PFSK-1 (cell line): Measurements from ENCODE around the gene PPIE.

ENCODE experiments used
- FOXP2 ChIP-seq: optimal IDR thresholded peaks from 2 replicates; pipeline ENCODE3; 2011; ENCODE audit warnings: borderline replicate concordance, control low read depth, inconsistent platforms; ENCODE audit not compliant: insufficient read depth; ENCODE audit errors: extremely low read length, extremely low read depth
- POLR2AphosphoS5 ChIP-seq: IDR thresholded peaks from 2 replicates; pipeline ENCODE4 v1.6.1; 2012; ENCODE audit warnings: low read depth, mild to moderate bottlenecking, control low read depth, low read length, moderate library complexity
- SIN3A ChIP-seq: IDR thresholded peaks from 2 replicates; pipeline ENCODE4 v1.6.1; 2012; ENCODE audit warnings: mild to moderate bottlenecking, low read length, moderate library complexity, borderline replicate concordance; ENCODE audit not compliant: insufficient read depth
- TAF1 ChIP-seq: IDR thresholded peaks from 2 replicates; pipeline ENCODE4 v1.6.1; 2012; ENCODE audit warnings: low read length, control low read depth, borderline replicate concordance; ENCODE audit not compliant: insufficient read depth
- TF ChIP-seq, protein P1 (sequence below), 2 experiments: IDR thresholded peaks; 2 replicates each; pipeline versions ENCODE4 v1.6.1 to v1.8.0; 2011 to 2012; ENCODE audit warnings: low read depth in 2 of 2, low read length in 2 of 2, control low read depth in 1 of 2, inconsistent platforms in 1 of 2, mild to moderate bottlenecking in 1 of 2, moderate library complexity in 1 of 2; ENCODE audit not compliant: insufficient read depth in 1 of 2

Gene PPIE

DNA sequence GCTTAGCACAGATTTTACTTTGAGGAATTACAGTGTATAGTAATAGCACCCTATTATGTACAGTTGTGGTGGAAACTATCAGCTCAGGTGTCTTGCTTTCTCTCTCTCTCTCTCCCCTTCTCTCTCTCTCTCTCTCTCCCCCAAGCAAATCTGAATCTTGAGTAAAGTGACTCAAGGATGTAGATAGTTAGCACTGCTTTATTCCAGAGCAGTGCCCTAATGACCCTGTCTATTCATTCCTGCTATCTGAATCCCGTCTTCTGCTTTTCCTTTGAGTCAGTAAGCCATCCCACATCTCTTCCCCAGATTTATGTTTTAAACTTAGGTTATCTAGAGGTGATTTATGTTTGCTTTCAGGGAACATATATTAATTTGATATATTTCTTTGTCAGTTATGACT lies 42.2 kb upstream of the PPIE start:
- no peak for TF ChIP-seq TAF1
- TF ChIP-seq FOXP2 = no peak
- TF ChIP-seq POLR2AphosphoS5 = no peak
- TF ChIP-seq SIN3A = no peak
- TF ChIP-seq, protein P1, sequence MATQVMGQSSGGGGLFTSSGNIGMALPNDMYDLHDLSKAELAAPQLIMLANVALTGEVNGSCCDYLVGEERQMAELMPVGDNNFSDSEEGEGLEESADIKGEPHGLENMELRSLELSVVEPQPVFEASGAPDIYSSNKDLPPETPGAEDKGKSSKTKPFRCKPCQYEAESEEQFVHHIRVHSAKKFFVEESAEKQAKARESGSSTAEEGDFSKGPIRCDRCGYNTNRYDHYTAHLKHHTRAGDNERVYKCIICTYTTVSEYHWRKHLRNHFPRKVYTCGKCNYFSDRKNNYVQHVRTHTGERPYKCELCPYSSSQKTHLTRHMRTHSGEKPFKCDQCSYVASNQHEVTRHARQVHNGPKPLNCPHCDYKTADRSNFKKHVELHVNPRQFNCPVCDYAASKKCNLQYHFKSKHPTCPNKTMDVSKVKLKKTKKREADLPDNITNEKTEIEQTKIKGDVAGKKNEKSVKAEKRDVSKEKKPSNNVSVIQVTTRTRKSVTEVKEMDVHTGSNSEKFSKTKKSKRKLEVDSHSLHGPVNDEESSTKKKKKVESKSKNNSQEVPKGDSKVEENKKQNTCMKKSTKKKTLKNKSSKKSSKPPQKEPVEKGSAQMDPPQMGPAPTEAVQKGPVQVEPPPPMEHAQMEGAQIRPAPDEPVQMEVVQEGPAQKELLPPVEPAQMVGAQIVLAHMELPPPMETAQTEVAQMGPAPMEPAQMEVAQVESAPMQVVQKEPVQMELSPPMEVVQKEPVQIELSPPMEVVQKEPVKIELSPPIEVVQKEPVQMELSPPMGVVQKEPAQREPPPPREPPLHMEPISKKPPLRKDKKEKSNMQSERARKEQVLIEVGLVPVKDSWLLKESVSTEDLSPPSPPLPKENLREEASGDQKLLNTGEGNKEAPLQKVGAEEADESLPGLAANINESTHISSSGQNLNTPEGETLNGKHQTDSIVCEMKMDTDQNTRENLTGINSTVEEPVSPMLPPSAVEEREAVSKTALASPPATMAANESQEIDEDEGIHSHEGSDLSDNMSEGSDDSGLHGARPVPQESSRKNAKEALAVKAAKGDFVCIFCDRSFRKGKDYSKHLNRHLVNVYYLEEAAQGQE (IDR thresholded peaks at IDR 0.05; ENCODE audit: insufficient read depth in 1 of 2, low read depth in 2 of 2, low read length in 2 of 2) = no peak

DNA sequence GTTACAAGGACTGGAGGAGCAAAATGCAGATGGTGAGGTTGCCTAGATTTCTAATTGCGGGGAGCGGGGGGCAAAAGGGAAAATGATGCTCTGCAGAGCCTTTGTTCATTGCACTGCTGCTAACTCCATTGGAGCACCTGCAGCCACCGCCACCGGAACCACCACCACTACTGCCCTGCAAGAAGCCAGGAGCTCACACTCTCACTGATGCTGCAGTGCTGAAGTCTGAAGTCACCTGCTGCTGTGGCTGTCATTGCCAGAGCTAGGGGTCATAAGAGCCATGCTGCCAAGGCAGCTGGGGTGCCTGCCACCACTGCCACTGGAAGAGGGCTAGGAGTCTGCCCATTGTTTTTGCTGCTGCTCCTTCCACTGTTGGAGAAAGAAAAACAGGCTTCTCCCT lies 40.1 kb upstream of the PPIE start:
- TF ChIP-seq POLR2AphosphoS5 (no peak), TAF1 (no peak), FOXP2 (no peak), SIN3A (no peak)
- TF ChIP-seq, protein P1 (IDR thresholded peaks at IDR 0.05; ENCODE audit: insufficient read depth in 1 of 2, low read depth in 2 of 2, low read length in 2 of 2) = no peak

DNA sequence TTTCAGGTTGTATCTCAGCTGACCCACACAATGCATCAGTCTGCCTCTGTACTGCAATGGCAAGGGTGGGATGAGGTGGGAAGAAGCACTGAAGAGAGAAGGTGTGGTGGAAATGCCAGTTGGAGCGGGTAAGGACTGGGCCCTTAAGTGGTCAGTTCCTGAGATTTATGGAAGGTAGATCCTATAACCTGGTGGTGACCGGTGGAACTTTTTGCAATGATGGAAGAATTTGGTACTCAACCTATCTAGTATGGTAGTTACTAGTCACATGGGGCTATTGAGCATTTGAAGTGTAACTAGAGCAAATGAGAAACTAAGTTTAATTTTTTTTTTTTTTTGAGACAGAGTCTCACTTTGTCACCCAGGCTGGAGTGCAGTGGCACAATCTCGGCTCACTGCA lies 39.3 kb upstream of the PPIE start:
- TF ChIP-seq POLR2AphosphoS5 (no peak), FOXP2 (no peak), TAF1 (no peak)
- TF ChIP-seq, protein P1 (IDR thresholded peaks at IDR 0.05; ENCODE audit: insufficient read depth in 1 of 2, low read depth in 2 of 2, low read length in 2 of 2) = no peak

DNA sequence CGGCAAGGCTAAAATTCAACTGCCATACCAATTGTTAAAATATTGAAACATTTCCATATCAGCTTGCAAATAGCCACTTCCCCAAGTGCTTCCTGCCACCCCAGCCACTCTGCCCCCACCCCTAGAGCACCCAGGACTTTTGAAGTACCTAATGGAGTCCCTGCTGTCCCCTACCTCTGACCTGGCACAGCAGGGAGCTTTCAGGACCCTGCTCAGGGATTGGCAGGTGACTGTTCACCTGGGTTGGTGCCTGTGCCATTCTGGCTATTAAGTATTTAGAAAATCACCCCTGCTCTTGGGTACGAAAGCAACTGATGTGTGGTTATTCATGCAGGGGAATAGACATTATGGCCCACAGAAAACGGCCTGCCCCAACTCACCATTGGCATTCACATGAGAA lies 38.3 kb upstream of the PPIE start:
- TF ChIP-seq SIN3A (no peak), TAF1 (no peak), FOXP2 (no peak), POLR2AphosphoS5 (no peak)
- TF ChIP-seq, protein P1 (IDR thresholded peaks at IDR 0.05; ENCODE audit: insufficient read depth in 1 of 2, low read depth in 2 of 2, low read length in 2 of 2) = no peak

DNA sequence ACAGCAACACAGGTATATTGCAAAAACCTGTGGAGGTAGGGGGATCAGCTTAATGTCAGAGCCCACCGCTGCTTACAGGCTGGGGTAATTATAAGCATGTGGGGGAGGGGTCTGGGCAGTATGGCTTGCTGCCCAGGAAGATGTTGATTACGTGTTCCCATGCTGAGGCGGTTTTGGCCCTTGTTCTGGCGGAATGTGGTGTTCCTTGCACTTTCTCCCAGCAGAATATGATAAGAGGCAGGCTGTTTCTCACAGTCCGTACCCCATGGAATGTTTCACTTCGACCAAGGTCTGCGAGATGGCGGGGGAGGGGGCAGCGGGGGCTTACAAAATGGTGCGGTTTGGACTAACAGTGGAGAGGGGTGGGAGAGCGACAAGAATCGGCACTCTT lies 37.6 kb upstream of the PPIE start:
- TF ChIP-seq FOXP2 = no peak
- TF ChIP-seq, protein P1 (IDR thresholded peaks at IDR 0.05; ENCODE audit: insufficient read depth in 1 of 2, low read depth in 2 of 2, low read length in 2 of 2) = no peak
- TF ChIP-seq POLR2AphosphoS5 = no peak
- TF ChIP-seq TAF1 = no peak
- TF ChIP-seq SIN3A = no peak
